Nephron (organoid): ENCODE measurements around the gene MVB12A.

Experiments
- H3K27ac Mint-ChIP-seq, 3 experiments: 2 replicates each; pipeline ENCODE4 v1.8.0; 2020; ENCODE audit warnings: mixed read lengths in 3 of 3, mild to moderate bottlenecking in 2 of 3, moderate library complexity in 1 of 3
- H3K27me3 Mint-ChIP-seq: 2 replicates; pipeline ENCODE4 v1.8.0; 2021; ENCODE audit warnings: low read depth, mild to moderate bottlenecking, moderate library complexity, mixed read lengths
- H3K36me3 Mint-ChIP-seq: 2 replicates; pipeline ENCODE4 v1.8.0; 2020; ENCODE audit warnings: low read depth, mixed read lengths
- H3K4me1 Mint-ChIP-seq: 2 replicates; pipeline ENCODE4 v1.8.0; 2020; ENCODE audit warnings: mixed read lengths
- H3K4me3 Mint-ChIP-seq, 3 experiments: 2 replicates each; pipeline ENCODE4 v1.8.0; 2020; ENCODE audit warnings: mild to moderate bottlenecking in 3 of 3, mixed read lengths in 3 of 3, moderate library complexity in 2 of 3
- H3K9me3 Mint-ChIP-seq: 2 replicates; pipeline ENCODE4 v1.8.0; 2020; ENCODE audit warnings: mixed read lengths
- CTCF ChIP-seq, 3 experiments: fragments of 200-600 bp; sonication (generic); IDR thresholded peaks; one replicate each; pipeline ENCODE4 v1.5.0; 2021; ENCODE audit warnings: antibody characterized with exemption in 3 of 3; ENCODE audit not compliant: unreplicated experiment in 3 of 3

The MVB12A gene

DNA sequence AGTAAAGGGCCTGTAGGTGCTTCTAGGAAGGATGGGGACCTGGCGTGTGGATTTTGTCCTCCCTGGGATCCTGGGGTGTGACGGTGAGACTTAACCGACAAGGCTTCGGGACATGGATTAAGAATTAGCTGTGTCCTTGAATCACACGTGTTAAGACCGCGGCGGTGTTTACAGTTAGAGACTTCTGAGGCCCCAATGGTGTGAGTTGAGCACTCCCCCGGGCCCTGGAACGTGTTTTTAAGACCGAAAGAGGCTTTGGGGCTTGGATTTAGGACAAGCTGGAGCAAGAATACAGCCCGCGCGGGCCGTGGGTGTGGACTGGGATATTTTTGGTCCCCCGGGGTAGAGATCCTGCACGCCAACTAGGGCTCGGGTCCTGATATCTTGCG is 49.2 kb downstream of the MVB12A start:
- Mint-ChIP-seq H3K4me1 (peaks cover 24% of the 10 kb centered on the region), H3K36me3 (no peaks in the 10 kb centered on the region), H3K27ac (peak overlapping the region; percentile 29 to 96 (median 94)), H3K27me3 (peaks cover 8% of the 10 kb centered on the region), H3K4me3 (peak overlapping the region; percentile 91 to 95 (median 92)), H3K9me3 (no peaks in the 10 kb centered on the region)
- no peak for TF ChIP-seq CTCF (IDR thresholded peaks at IDR 0.05; ENCODE audit: unreplicated experiment in 3 of 3)

GRCh38 chr19:17469481-17470067 is 49.7 kb downstream of the MVB12A start:
- TF ChIP-seq CTCF (IDR thresholded peaks at IDR 0.05; ENCODE audit: unreplicated experiment in 3 of 3): no peak
- peaks cover 8% of the 10 kb centered on the region for H3K27me3 Mint-ChIP-seq
- H3K4me1 Mint-ChIP-seq: peaks cover 24% of the 10 kb centered on the region
- peak overlapping the region; percentile 29 to 96 (median 94) for H3K27ac Mint-ChIP-seq
- no peaks in the 10 kb centered on the region for H3K9me3 Mint-ChIP-seq
- peak overlapping the region; percentile 91 to 95 (median 92) for H3K4me3 Mint-ChIP-seq
- no peaks in the 10 kb centered on the region for H3K36me3 Mint-ChIP-seq

DNA sequence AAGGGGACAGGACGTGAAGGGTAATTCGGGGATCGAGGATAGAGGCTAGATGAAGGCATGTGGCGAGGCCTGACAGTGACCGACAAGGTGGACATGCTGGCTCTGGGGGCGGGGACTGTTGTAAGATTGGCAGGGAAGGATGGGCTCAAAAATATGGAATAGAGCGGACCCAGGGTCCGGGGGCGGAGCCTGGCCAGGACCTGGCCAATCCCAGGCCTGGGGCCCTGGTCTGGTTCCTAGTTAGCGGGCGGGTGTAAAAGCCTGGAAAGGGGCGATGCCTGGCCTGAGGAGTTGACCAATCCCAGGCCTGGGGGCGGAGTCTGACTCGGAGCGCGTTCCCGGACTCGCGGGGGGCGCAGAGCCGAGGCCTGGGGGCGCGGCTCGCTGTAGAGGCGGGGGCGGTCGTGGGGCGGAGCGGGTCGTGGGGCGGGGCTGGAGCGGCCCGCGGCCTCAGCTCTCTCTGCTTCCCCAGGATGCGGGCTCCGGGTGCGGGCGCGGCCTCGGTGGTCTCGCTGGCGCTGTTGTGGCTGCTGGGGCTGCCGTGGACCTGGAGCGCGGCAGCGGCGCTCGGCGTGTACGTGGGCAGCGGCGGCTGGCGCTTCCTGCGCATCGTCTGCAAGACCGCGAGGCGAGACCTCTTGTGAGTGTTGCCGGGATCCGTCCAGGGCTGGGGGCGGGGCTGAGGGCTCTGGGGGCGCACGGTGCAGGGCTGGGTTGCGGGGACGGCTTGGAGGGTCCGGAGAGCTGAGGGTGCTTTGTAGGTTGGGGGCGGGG is 50.4 kb downstream of the MVB12A start, which contains the start of gene SLC27A1:
SLC27A1 (plus strand) TSS at position 457 of the 774 bp plus-strand sequence; CDS start at position 474, 17 bp downstream.
- TF ChIP-seq CTCF (IDR thresholded peaks at IDR 0.05; ENCODE audit: unreplicated experiment in 3 of 3): no peak
- H3K4me1 Mint-ChIP-seq: peaks cover 26% of the 10 kb centered on the region
- H3K36me3 Mint-ChIP-seq: no peaks in the 10 kb centered on the region
- peaks cover 8% of the 10 kb centered on the region for H3K27me3 Mint-ChIP-seq
- H3K27ac Mint-ChIP-seq: peak within 1 kb of the TSS; percentile 48 to 96 (median 94)
- H3K4me3 Mint-ChIP-seq: peak within 1 kb of the TSS; percentile 91 to 95 (median 92)
- H3K9me3 Mint-ChIP-seq: no peaks in the 10 kb centered on the region

DNA sequence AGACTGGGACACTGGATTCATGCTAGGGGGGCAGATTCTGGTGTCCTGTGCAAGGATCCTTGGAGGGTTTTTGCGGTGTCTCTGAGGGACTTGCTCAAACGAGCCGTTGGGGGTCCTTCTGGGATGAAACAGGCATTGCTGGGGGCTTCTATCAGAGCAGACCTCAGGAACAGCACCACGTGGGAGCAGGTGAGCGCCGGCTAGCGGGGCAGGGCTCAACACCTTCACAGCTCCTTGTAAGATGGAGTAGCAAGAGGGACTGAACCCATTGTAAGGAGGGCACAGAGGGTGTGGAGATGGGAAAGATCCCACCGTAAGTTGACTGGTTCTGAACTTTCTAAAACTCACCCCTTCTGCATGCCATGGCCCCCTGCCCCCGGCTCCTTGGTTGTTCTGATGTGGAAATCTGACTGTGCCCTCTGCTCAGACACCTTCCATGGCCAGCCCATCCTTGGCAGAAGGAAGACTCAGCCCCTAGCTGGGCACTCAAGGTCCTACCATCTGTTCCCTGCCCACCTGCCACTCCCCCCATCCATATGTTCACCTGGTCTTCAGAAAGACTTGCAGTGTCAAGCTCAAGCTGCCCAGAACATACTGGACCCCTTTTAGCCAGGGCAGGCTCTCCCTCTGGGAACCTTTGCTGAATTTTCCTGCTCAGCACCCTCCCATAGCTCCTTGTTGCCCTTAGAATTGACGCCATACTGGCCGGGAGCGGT is 51.7 kb downstream of the MVB12A start:
- peaks cover 3% of the 10 kb centered on the region for H3K27me3 Mint-ChIP-seq
- H3K27ac Mint-ChIP-seq: peak overlapping the region; percentile 4 to 96 (median 48)
- H3K4me3 Mint-ChIP-seq: peak overlapping the region; percentile 91 to 95 (median 92)
- H3K36me3 Mint-ChIP-seq: no peaks in the 10 kb centered on the region
- TF ChIP-seq CTCF (IDR thresholded peaks at IDR 0.05; ENCODE audit: unreplicated experiment in 3 of 3): no peak
- H3K4me1 Mint-ChIP-seq: peaks cover 28% of the 10 kb centered on the region
- H3K9me3 Mint-ChIP-seq: no peaks in the 10 kb centered on the region

- Mint-ChIP-seq H3K4me3 (peak overlapping the region; percentile 54 to 70 (median 68)), H3K27ac (no peak overlapping the region), H3K4me1 (peaks cover 28% of the 10 kb centered on the region), H3K9me3 (no peaks in the 10 kb centered on the region), H3K36me3 (no peaks in the 10 kb centered on the region), H3K27me3 (peaks cover 3% of the 10 kb centered on the region)
- TF ChIP-seq CTCF (IDR thresholded peaks at IDR 0.05; ENCODE audit: unreplicated experiment in 3 of 3): no peak
Observed at GRCh38 chr19:17473041-17473440, 53.2 kb downstream of the MVB12A start.
